Heart right ventricle (tissue), 16 donors: Measurements from ENCODE around the gene IDE. TPM values are rescaled to one million over a fixed set of nuclear protein-coding genes. Genes with fewer than 3 reads are reported as not detected.

Source experiments
- ATAC-seq, 8 donors: fragments of 200-7000 bp; cut with Tn5 transposase; one replicate each; pipeline ENCODE4 v1.9.1; 2020; ENCODE audit warnings: mild to moderate bottlenecking in 8 of 8, moderate library complexity in 8 of 8, moderate number of reproducible peaks in 1 of 8
- DNase-seq, 2 donors: peaks; one replicate each; pipeline ENCODE4 v3.0.0-alpha.2; 2020
- H3K27ac ChIP-seq, 10 donors: fragments of 200-600 bp; sonication (generic) in 2 of 10; one replicate each; pipeline versions ENCODE4 v1.5.0 to v1.8.0; 2020 to 2022; ENCODE audit warnings: mild to moderate bottlenecking in 3 of 10
- H3K27me3 ChIP-seq, 7 donors: fragments of 200-600 bp; one replicate each; pipeline ENCODE4 v1.8.0; 2021 to 2022; ENCODE audit warnings: mild to moderate bottlenecking in 2 of 7
- H3K36me3 ChIP-seq, 9 donors: fragments of 200-600 bp; sonication (generic) in 1 of 9; one replicate each; pipeline versions ENCODE4 v1.5.0 to v1.8.0; 2020 to 2022; ENCODE audit warnings: mild to moderate bottlenecking in 2 of 9
- H3K4me1 ChIP-seq, 9 donors: fragments of 200-600 bp; sonication (generic) in 1 of 9; one replicate each; pipeline versions ENCODE4 v1.5.0 to v1.8.0; 2020 to 2022; ENCODE audit warnings: mild to moderate bottlenecking in 4 of 9
- H3K4me3 ChIP-seq, 10 donors: fragments of 200-600 bp; sonication (generic) in 2 of 10; one replicate each; pipeline versions ENCODE4 v1.5.0 to v1.8.0; 2020 to 2022; ENCODE audit warnings: mild to moderate bottlenecking in 7 of 10, moderate library complexity in 2 of 10
- H3K9me3 ChIP-seq, 11 donors: fragments of 200-600 bp in 10 of 11; sonication (generic) in 2 of 11; one replicate each; pipeline versions ENCODE4 v1.5.0 to v1.8.0; 2013 to 2022; ENCODE audit warnings: mild to moderate bottlenecking in 2 of 11, control low read depth in 1 of 11, moderate library complexity in 1 of 11
- CTCF ChIP-seq, 9 donors: fragments of 200-600 bp; sonication (generic) in 2 of 9; IDR thresholded peaks; one replicate each; pipeline versions ENCODE4 v1.5.0 to v1.8.0; 2021 to 2022; ENCODE audit warnings: antibody characterized with exemption in 9 of 9, mild to moderate bottlenecking in 5 of 9, moderate library complexity in 1 of 9
- WGBS, 2 donors: extraction: QIAGEN DNeasy Blood & Tissue Kit; methylation state at CpG; one replicate each; pipeline ENCODE4 v1.1.7; 2013; ENCODE audit warnings: inconsistent platforms in 1 of 2; 5-methylcytosine and 5-hydroxymethylcytosine counted together
- intact Hi-C, 10 donors: fragments of 100-400 bp; cut with DNase I; formaldehyde crosslinking; loops; one replicate each; pipeline versions ENCODE4 v1.11.1 to v1.14.2; 2022
- polyA plus RNA-seq, 2 donors: library from polyadenylated mRNA; stranded (reverse); fragments of 200-250 nt; gene quantifications; one replicate each; pipeline ENCODE4 v1.2.3, GENCODE V29; 2013
- total RNA-seq, 10 donors: library from RNA; stranded (reverse); fragmentation: NEBNext Ultra II Directional in 3 of 10; extraction: Animal tissue kit (Norgen Biotek cat#: 25700) in 3 of 10; gene quantifications; one replicate each; pipeline versions ENCODE4 v1.2.1 to v1.2.4, GENCODE V29; 2021 to 2023
- donor health status: Arrhythmogenic right ventricular cardiomyopathy.
- donor health status: ischemic (EF 13 %, LVEDD 7.1; RV severe dilation, severe dysfunction).
- donor health status: healthy with polysubstance abuse.
- donor health status: DM: no; HTN: yes; CAD: no.
- donor health status: DM: no; HTN: no; CAD: no.
- donor health status: ischemic (EF 25% LVEDD 6.9; RV normal size, moderate dysfunction).
- donor health status: ischemic (EF 25% LVEDD 5.7; RV mildly dilated, moderate dysfunction).
- donor health status: healthy.
- donor health status: DM: yes; HTN: yes; CAD: no.
- donor health status: Ischemic cardiomyopathy.
- donor health status: ischemic (EF 35%, LVEDD 5.7; RV mildly dilated, moderate dysfunction).
- donor health status: nonischemic (EF 11% LVEDD 7.7; RV severe dilation, severe dysfunction).
- donor health status: DM: yes; HTN: yes; CAD: no.
- donor health status: PGD.
- donor health status: ischemic (EF 29% LVEDD 5.4; RV normal size, mild dysfunction).
- donor health status: nonischemic (EF 23%, LVEDD 6.1; RV moderate dilation, normal function).

IDE gene
- total and polyA plus RNA-seq, 12 donors, result 11.0 to 58.5 (median 45.7) TPM

DNA sequence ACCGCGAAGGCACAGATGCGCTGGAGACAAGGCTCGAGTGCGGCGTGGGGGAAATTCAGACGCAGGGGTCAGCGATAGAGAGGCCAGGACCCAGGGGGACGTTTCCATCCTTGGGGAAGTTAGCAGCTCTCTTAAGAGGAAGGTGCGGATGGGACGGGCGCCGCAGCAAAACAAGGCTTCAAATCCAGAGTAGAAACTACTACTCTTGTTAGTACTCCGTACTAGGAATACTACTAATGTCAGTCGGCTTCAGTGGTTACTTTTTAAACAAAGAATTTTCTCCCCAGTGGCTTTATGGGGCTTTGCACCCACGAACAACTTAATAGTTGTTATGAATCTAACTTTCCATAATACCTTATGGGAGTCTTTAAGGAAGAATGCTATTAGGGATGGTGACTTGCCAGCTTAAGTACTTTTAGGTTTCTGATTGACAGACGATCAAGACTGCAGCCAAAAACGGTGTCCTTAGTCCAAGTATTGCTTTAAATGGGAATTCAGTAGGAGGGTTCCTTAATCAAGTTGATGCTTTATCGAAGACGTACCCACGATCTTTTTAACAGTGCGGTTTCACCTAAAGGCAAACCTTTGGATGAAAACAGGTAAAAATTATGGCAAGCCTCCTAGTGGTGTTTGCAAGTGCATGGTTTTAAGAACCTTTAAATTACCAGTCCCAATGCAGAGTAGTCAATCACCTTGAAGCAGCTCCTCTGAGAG lies 812 bp upstream of the IDE start:
- Histone ChIP-seq H3K4me3 (peak overlapping the region; percentile 53 to 99 (median 92)), H3K4me1 (peaks cover 0 to 34% (median 28%) of the 10 kb centered on the region in 9 donors), H3K27me3 (no peaks in the 10 kb centered on the region), H3K27ac (peak overlapping the region; percentile 81 to 98 (median 96)), H3K36me3 (peaks cover 0 to 8% (median 0%) of the 10 kb centered on the region in 9 donors), H3K9me3 (no peaks in the 10 kb centered on the region)
- peak in 1 of 9 donors; percentile 3 for TF ChIP-seq CTCF (IDR thresholded peaks at IDR 0.05)
- no peak for DNase-seq
- 9 to 10% methylated on average over 22 of the region's 22 CpGs for WGBS, 2 donors
- intact Hi-C loops, result loop anchor here in 8 of 10 donors (1.0 to 5.0 kb wide), 4 partner anchors 16 to 58 kb away; no protein-coding TSS in a partner anchor
- ATAC-seq, result peak in 4 of 8 donors; percentile 2 to 11 (median 6)

- peak overlapping the region; percentile 53 to 99 (median 92) for H3K4me3 ChIP-seq
- DNase-seq (peak in 1 of 2 donors; percentile 5), ATAC-seq (peak in 3 of 8 donors; percentile 18 to 27 (median 25))
- H3K4me1 ChIP-seq, result peaks cover 0 to 40% (median 30%) of the 10 kb centered on the region in 9 donors
- WGBS, 2 donors, result 1% methylated on average over 56 of the region's 56 CpGs
- peak overlapping the region; percentile 81 to 98 (median 96) for H3K27ac ChIP-seq
- intact Hi-C loops, result loop anchor here in 4 of 10 donors (2.0 to 5.0 kb wide), 2 partner anchors 56 kb away; no protein-coding TSS in a partner anchor
- no peak for TF ChIP-seq CTCF (IDR thresholded peaks at IDR 0.05)
- no peaks in the 10 kb centered on the region for H3K9me3 ChIP-seq
- no peaks in the 10 kb centered on the region for H3K27me3 ChIP-seq
- peaks cover 0 to 17% (median 0%) of the 10 kb centered on the region in 9 donors for H3K36me3 ChIP-seq
These were observed 649 bp downstream of the IDE start for GRCh38 chr10:92573091-92573797.

DNA sequence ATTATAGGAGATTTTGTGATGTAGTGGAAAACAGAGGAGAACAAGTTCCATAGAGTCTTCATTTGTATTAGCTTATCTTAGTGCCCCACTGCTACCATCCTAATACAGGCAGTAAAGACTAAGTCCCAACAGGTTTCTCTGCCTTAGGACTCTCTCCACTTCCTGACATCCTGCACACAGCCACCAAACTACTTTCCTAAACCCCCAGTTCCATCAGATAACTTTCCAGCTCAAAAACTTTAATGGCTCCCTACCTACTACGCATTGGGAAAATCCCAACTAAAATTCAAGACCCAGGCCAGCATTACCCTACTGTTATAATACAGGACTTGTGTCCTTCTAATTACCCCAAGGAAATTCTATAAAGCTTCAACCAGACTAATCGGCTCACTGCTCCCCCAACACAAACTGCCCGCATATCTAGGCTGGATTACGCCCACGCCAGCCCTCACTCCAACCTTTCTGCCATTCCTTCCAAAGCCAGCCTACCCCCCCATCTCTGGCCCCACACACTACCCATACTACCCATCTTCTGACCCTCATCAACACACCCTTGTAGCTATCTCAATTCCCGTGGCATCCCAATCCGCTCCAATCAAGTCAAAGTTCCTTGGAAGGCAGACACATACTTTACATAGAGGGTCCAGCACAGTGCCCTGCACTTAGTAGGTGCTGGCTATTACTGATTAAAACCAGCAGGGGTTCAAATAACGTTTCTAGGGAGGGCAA lies 1.4 kb downstream of the IDE start:
- Histone ChIP-seq H3K36me3 (peaks cover 0 to 23% (median 0%) of the 10 kb centered on the region in 9 donors), H3K9me3 (no peaks in the 10 kb centered on the region), H3K27me3 (no peaks in the 10 kb centered on the region), H3K4me1 (peaks cover 0 to 47% (median 30%) of the 10 kb centered on the region in 9 donors), H3K27ac (peak overlapping the region in 7 of 10 donors; percentile 88 to 98 (median 96)), H3K4me3 (peak overlapping the region; percentile 53 to 99 (median 92))
- WGBS, 2 donors, result 60 to 62% methylated on average over 8 of the region's 8 CpGs
- TF ChIP-seq CTCF (IDR thresholded peaks at IDR 0.05), result no peak
- ATAC-seq, result no peak
- DNase-seq, result peak in 1 of 2 donors; percentile 6
- intact Hi-C loops, result loop anchor here in 4 of 10 donors (2.0 to 5.0 kb wide), 2 partner anchors 55 to 56 kb away; no protein-coding TSS in a partner anchor
